Coronary artery (tissue), 2 donors: Measurements from ENCODE around the gene SLC24A3.

Source experiments
- DNase-seq: peaks from one replicate; pipeline ENCODE4 v3.0.0-alpha.2; 2017; ENCODE audit warnings: low spot score
- H3K27ac ChIP-seq, 2 donors: fragments of 200-600 bp; sonication (generic); one replicate each; pipeline ENCODE4 v1.5.1; 2016 to 2019
- H3K4me3 ChIP-seq: fragments of 200-600 bp; sonication (generic); 2 replicates; pipeline ENCODE4 v1.5.1; 2016; ENCODE audit warnings: mild to moderate bottlenecking, moderate library complexity
- TF ChIP-seq, protein P1 (sequence below): fragments of 200-600 bp; sonication (generic); IDR thresholded peaks from one replicate; pipeline ENCODE4 v1.5.1; 2019; ENCODE audit warnings: antibody characterized with exemption

Gene SLC24A3

GRCh38 chr20:19412254-19412653, 199.8 kb downstream of the SLC24A3 start:
- no peak overlapping the region for H3K4me3 ChIP-seq
- H3K27ac ChIP-seq = no peak overlapping the region
- TF ChIP-seq, protein P1, sequence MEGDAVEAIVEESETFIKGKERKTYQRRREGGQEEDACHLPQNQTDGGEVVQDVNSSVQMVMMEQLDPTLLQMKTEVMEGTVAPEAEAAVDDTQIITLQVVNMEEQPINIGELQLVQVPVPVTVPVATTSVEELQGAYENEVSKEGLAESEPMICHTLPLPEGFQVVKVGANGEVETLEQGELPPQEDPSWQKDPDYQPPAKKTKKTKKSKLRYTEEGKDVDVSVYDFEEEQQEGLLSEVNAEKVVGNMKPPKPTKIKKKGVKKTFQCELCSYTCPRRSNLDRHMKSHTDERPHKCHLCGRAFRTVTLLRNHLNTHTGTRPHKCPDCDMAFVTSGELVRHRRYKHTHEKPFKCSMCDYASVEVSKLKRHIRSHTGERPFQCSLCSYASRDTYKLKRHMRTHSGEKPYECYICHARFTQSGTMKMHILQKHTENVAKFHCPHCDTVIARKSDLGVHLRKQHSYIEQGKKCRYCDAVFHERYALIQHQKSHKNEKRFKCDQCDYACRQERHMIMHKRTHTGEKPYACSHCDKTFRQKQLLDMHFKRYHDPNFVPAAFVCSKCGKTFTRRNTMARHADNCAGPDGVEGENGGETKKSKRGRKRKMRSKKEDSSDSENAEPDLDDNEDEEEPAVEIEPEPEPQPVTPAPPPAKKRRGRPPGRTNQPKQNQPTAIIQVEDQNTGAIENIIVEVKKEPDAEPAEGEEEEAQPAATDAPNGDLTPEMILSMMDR = no peak
- no peak for DNase-seq

- Histone ChIP-seq H3K4me3 (no peak overlapping the region), H3K27ac (no peak overlapping the region)
- DNase-seq = no peak
- TF ChIP-seq, protein P1 = no peak
These were observed 202.2 kb downstream of the SLC24A3 start for GRCh38 chr20:19414600-19414999.

- DNase-seq = no peak
These were observed 203.3 kb downstream of the SLC24A3 start for GRCh38 chr20:19415786-19416185.

DNA sequence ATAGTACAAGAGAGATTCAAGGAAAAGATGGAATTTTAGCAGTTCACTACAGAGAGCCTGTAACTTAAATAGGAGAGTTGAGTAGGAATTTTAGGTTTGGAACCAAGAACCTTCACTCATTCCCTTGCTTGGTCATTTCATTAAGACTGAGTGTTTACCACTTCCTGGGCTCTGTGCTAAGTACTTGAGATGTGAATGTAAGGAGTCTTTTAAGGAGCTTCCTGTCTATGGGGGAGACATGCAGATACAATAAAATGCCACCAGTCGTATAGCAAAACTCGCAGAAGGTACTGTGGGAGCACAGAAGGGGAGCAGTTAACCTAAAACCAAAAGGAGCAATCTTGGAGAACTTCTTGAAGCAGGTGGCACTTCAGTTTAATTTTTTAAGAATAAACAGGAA, 204.2 kb downstream of the SLC24A3 start:
- TF ChIP-seq, protein P1 = no peak
- Histone ChIP-seq H3K27ac (no peak overlapping the region), H3K4me3 (no peak overlapping the region)
- DNase-seq = no peak

More at GRCh38 chr20:19415786-19416185, 203.3 kb downstream of the SLC24A3 start:
- TF ChIP-seq, protein P1 = no peak
- H3K27ac ChIP-seq = no peak overlapping the region
- no peak overlapping the region for H3K4me3 ChIP-seq

DNA sequence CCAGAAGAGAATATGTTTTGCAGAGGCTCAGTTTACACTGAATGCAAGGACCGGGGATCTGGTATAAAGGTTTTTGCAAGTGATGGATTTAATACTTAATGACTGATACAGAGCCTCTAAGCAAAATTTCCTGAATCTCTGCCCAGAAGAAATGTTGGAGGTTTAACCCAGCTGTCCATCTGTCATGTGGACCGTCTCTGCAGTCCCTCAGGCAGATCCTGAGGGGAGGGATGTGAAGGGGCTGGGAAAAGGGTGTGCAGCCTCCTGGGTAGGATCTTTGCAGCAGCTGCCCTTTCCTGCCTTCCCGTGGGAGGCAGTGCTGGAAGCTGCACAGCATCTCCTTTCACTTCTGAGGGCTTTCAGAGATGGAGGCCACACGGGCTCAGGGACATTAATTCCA, 207.0 kb downstream of the SLC24A3 start:
- TF ChIP-seq, protein P1 = no peak
- no peak overlapping the region for H3K27ac ChIP-seq
- no peak for DNase-seq

DNA sequence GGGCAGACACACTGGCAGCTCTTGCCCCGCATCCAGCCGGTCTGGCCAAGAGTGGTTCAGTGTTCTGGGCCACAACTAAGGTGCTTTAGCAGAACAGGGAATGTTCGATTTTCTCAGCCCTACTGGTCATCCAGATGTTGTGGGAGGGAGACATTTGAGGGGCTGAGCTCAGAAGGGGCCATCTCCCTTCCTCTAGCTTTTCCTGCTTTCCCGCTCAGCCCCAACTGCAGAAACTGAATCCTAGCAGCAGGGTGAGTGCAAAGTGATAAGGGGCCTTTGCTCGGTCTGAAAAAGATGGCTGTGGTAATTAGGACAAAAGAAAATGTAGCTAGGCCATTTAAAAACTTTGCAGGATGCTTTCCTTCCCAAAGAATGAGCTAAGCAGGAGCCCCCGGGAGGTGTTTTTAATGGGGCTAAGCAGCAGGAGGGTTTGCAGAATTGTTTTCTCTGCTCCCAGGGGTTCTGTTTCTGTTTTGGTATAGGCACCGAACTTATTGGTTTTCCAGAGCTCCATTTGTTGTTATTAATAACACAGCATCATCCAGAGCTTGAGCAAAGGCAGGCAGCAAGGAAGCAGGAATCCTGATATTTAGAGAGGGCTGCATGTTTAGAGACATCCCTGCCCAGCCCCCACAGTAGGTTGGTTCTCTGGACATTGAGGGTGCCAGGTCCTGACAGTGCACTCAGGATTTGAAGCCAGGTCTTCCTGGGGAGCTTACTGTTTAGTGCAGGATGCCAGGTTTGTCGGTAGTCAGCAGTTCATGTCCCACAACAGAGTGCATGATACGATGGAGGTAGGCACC, 210.9 kb downstream of the SLC24A3 start:
- Histone ChIP-seq H3K27ac (no peak overlapping the region), H3K4me3 (no peak overlapping the region)
- no peak for DNase-seq
- TF ChIP-seq, protein P1 = no peak

More for the DNA sequence above, 207.0 kb downstream of the SLC24A3 start:
- no peak overlapping the region for H3K4me3 ChIP-seq
